ENCODE results near the gene STX16. TPM values are rescaled to one million over a fixed set of nuclear protein-coding genes. Genes with fewer than 3 reads are reported as not detected.

The STX16 gene
- total RNA-seq, 6 experiments from 2014 or later = 18.1 to 25.3 (median 22.2) TPM

DNA sequence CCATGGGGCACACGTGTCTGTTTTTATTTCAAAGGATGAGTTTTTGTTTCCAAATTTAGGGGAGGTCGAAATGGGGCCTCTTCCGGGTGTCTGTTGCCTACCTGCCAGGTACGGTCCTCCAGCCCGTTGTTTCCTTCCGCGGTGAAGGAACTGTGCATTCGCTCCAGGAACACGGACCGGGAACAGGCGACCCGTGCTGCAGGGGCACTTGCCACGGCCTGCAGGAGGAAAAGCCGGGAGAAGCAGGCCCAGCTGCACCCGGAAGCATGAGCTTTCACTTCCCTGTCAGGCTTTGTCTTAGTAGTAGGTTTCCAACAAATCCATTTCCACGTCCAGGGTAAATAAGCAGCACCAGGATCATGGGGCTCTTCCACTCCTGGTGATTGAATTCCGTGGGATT, 24.6 kb downstream of the STX16 start:
- no peak overlapping the region for H3K27ac ChIP-seq
- H3K27me3 ChIP-seq = no peaks in the 10 kb centered on the region
- TF ChIP-seq, protein P1, sequence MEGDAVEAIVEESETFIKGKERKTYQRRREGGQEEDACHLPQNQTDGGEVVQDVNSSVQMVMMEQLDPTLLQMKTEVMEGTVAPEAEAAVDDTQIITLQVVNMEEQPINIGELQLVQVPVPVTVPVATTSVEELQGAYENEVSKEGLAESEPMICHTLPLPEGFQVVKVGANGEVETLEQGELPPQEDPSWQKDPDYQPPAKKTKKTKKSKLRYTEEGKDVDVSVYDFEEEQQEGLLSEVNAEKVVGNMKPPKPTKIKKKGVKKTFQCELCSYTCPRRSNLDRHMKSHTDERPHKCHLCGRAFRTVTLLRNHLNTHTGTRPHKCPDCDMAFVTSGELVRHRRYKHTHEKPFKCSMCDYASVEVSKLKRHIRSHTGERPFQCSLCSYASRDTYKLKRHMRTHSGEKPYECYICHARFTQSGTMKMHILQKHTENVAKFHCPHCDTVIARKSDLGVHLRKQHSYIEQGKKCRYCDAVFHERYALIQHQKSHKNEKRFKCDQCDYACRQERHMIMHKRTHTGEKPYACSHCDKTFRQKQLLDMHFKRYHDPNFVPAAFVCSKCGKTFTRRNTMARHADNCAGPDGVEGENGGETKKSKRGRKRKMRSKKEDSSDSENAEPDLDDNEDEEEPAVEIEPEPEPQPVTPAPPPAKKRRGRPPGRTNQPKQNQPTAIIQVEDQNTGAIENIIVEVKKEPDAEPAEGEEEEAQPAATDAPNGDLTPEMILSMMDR (IDR thresholded peaks at IDR 0.05) = no peak
- no peak for TF ChIP-seq POLR2A (IDR thresholded peaks at IDR 0.05)
- no peak for ATAC-seq
- intact Hi-C loops (cut with DNase I) = no loop called here
- H3K9me3 ChIP-seq = no peaks in the 10 kb centered on the region
- no peak for DNase-seq
- 70% methylated on average over 6 of the region's 17 CpGs for WGBS (ENCODE audit: insufficient coverage, low coverage, low lambda C conversion rate, missing lambda C conversion rate)
- H3K4me1 ChIP-seq = no peaks in the 10 kb centered on the region
- no peak overlapping the region for H3K4me3 ChIP-seq
- H3K36me3 ChIP-seq = peaks cover 0 to 59% (median 19%) of the 10 kb centered on the region in 4 donors

DNA sequence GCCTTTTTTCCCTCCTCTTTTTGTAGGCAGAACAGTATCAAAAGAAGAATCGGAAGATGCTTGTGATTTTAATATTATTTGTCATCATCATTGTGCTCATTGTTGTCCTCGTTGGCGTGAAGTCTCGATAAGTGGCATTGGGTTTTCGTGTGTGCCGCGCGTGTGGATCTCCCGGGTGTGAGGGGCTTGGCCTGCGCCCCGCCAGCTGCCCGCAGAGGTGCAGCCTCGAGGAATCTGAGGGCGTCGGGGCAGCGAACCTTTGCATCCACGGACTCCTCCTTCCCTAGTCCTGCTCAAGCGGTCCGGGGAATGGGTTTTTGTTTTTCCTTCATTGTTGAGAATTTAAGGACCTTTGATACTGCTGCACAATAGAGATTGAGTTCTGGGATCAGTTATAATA, 25.1 kb downstream of the STX16 start:
- TF ChIP-seq, protein P1 (IDR thresholded peaks at IDR 0.05) = no peak
- TF ChIP-seq POLR2A (IDR thresholded peaks at IDR 0.05) = no peak
- intact Hi-C loops (cut with DNase I) = no loop called here
- WGBS (ENCODE audit: insufficient coverage, low coverage, low lambda C conversion rate, missing lambda C conversion rate) = 93% methylated on average over 10 of the region's 19 CpGs
- no peak overlapping the region for H3K27ac ChIP-seq
- H3K9me3 ChIP-seq = no peaks in the 10 kb centered on the region
- H3K4me3 ChIP-seq = no peak overlapping the region
- ATAC-seq (no peak), DNase-seq (no peak)
- H3K4me1 ChIP-seq = no peaks in the 10 kb centered on the region
- H3K36me3 ChIP-seq = peaks cover 0 to 56% (median 17%) of the 10 kb centered on the region in 4 donors
- no peaks in the 10 kb centered on the region for H3K27me3 ChIP-seq

DNA sequence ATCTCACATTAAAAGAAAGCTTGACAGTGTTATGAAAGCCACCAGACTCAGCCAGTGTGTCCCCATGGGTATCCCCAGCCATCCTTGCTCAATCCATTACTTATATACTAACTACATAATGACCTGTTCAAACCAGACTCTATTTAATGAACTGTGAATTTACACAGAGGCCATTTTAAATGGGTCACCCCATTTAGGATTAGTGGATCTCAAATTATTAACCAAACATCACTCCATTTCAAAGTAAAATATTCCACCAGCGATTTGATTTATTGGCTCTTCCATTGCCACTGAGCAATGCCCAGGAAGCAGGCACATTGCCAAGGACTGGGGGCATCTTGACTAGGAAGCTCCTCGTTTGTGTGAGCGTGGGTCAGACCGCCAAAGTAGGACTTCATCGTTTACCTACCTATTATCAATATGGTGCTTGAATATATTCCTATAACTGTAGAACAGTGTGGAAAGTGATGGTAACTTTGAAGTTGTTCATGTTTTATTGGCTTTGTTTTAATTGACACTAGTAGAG, 26.1 kb downstream of the STX16 start:
- TF ChIP-seq POLR2A (IDR thresholded peaks at IDR 0.05) = no peak
- TF ChIP-seq, protein P1 (IDR thresholded peaks at IDR 0.05) = no peak

DNA sequence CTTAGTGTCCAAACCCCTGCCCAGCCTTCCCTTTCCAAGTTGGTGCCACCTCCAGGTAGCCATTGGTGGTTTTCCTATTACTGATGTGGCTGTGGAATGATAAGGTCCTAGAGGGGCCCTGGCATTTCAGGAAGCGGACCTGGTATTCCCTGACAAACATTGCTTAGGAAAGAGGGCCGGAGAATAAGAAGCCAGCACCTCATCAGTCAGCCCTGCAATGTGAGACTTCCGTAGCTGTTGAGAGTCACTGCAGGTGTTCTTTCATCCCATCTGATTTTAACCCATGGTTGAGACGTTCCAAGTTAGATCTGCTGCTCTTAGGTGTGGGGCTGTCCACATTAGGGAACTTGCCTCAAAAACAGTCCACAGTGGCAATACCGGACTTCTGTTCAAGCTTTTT, 26.7 kb downstream of the STX16 start:
- no peak overlapping the region for H3K27ac ChIP-seq
- 93% methylated on average over 2 of the region's 5 CpGs for WGBS (ENCODE audit: insufficient coverage, low coverage, low lambda C conversion rate, missing lambda C conversion rate)
- intact Hi-C loops (cut with DNase I) = no loop called here
- DNase-seq = no peak
- H3K4me3 ChIP-seq = no peak overlapping the region
- no peaks in the 10 kb centered on the region for H3K9me3 ChIP-seq
- TF ChIP-seq POLR2A (IDR thresholded peaks at IDR 0.05) = no peak
- TF ChIP-seq, protein P1 (IDR thresholded peaks at IDR 0.05) = no peak
- no peak for ATAC-seq
- H3K36me3 ChIP-seq = peaks cover 0 to 53% (median 17%) of the 10 kb centered on the region in 4 donors
- no peaks in the 10 kb centered on the region for H3K27me3 ChIP-seq
- no peaks in the 10 kb centered on the region for H3K4me1 ChIP-seq

More for the DNA sequence above, 26.1 kb downstream of the STX16 start:
- no peak overlapping the region for H3K27ac ChIP-seq
- no peak for DNase-seq
- H3K9me3 ChIP-seq = no peaks in the 10 kb centered on the region
- no peaks in the 10 kb centered on the region for H3K27me3 ChIP-seq
- 92% methylated on average over 5 of the region's 5 CpGs for WGBS (ENCODE audit: insufficient coverage, low coverage, low lambda C conversion rate, missing lambda C conversion rate)
- no peak for ATAC-seq
- intact Hi-C loops (cut with DNase I) = no loop called here
- H3K36me3 ChIP-seq = peaks cover 0 to 56% (median 17%) of the 10 kb centered on the region in 4 donors
- no peak overlapping the region for H3K4me3 ChIP-seq
- no peaks in the 10 kb centered on the region for H3K4me1 ChIP-seq
